ENCODE measurements around the gene PLA2G4C. TPM values are rescaled to one million over a fixed set of nuclear protein-coding genes. Genes with fewer than 3 reads are reported as not detected.

The PLA2G4C gene
- total RNA-seq, 1 donor from 2014 or later, result 1.1 TPM

DNA sequence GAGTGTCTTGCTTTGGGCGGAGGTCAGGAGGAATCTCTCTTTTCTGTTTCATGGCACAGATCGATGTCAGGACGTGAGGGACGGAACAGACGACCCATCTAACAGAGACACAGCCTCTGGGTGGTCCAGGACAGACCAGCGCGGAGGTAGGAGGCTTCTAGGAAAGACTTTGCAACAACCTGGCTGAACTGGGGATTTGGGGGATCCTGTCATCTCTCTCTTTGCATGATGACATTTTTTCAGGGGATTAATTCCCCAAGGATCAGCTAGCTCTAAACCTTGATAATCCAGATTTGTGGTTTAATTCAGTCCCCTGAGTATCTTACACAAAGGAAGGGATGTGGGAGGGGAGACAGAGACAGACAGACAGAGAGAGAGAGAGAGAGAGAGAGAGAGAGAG, 81.2 kb downstream of the PLA2G4C start:
- DNase-seq (ENCODE audit: low read depth) (no peak), FAIRE-seq (no peak)
- TF ChIP-seq, protein P1, sequence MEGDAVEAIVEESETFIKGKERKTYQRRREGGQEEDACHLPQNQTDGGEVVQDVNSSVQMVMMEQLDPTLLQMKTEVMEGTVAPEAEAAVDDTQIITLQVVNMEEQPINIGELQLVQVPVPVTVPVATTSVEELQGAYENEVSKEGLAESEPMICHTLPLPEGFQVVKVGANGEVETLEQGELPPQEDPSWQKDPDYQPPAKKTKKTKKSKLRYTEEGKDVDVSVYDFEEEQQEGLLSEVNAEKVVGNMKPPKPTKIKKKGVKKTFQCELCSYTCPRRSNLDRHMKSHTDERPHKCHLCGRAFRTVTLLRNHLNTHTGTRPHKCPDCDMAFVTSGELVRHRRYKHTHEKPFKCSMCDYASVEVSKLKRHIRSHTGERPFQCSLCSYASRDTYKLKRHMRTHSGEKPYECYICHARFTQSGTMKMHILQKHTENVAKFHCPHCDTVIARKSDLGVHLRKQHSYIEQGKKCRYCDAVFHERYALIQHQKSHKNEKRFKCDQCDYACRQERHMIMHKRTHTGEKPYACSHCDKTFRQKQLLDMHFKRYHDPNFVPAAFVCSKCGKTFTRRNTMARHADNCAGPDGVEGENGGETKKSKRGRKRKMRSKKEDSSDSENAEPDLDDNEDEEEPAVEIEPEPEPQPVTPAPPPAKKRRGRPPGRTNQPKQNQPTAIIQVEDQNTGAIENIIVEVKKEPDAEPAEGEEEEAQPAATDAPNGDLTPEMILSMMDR (IDR thresholded peaks at IDR 0.05; ENCODE audit: insufficient read depth, low read length, severe bottlenecking), result no peak
- no peaks in the 10 kb centered on the region for H3K27me3 ChIP-seq (ENCODE audit: control insufficient read depth, insufficient read depth, low read length)
- no peak overlapping the region for H3K4me3 ChIP-seq (ENCODE audit: low read depth, low read length)
- no peaks in the 10 kb centered on the region for H3K36me3 ChIP-seq (ENCODE audit: control insufficient read depth, insufficient read depth, low read length)

DNA sequence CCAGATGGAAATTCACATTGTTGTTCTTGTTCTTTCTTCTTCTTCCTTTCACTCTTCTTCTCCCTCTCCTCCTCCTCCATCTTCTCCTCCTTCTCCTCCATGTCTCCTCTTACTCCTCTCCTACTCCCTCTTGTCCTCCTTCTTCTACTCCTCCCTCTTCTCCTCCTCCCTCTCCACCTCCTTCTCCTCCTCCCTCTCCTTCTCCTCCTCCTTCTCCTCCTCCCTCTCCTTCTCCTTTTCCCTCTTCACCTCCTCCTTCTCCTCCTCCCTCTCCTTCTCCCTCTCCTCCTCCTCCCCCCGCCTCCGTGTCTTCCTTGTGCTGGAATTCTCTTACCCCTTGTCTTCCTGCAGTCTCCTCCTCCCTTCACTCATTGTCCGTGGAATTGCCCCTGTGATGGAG, 85.1 kb downstream of the PLA2G4C start:
- no peaks in the 10 kb centered on the region for H3K27me3 ChIP-seq (ENCODE audit: control insufficient read depth, insufficient read depth, low read length)
- TF ChIP-seq, protein P1 (IDR thresholded peaks at IDR 0.05; ENCODE audit: insufficient read depth, low read length, severe bottlenecking), result no peak
- no peak overlapping the region for H3K4me3 ChIP-seq (ENCODE audit: low read depth, low read length)
- DNase-seq (ENCODE audit: low read depth) (no peak), FAIRE-seq (no peak)
- no peaks in the 10 kb centered on the region for H3K36me3 ChIP-seq (ENCODE audit: control insufficient read depth, insufficient read depth, low read length)

DNA sequence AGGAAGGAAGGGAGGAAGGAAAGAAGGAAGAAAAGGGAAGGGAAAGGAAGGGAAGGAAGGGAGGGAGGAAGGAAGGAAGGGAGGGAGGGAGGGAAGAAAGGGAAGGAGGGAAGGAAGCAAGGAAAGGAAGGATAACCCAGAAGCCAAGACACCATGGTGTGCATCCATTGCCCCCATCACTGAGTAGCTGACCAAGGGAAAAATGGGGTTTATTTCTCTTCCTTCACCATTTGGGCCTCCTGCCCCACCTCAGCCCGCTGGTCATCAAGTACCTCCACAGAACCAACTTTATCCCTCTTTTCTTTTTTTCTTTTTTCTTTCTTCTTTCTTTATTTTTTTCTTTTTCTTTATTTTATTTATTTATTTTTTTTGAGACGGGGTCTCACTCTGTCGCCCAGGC, 87.1 kb downstream of the PLA2G4C start:
- Histone ChIP-seq H3K36me3 (ENCODE audit: control insufficient read depth, insufficient read depth, low read length) (no peaks in the 10 kb centered on the region), H3K27me3 (ENCODE audit: control insufficient read depth, insufficient read depth, low read length) (no peaks in the 10 kb centered on the region), H3K4me3 (ENCODE audit: low read depth, low read length) (no peak overlapping the region)
- TF ChIP-seq, protein P1 (IDR thresholded peaks at IDR 0.05; ENCODE audit: insufficient read depth, low read length, severe bottlenecking), result no peak
- DNase-seq (ENCODE audit: low read depth) (no peak), FAIRE-seq (no peak)

DNA sequence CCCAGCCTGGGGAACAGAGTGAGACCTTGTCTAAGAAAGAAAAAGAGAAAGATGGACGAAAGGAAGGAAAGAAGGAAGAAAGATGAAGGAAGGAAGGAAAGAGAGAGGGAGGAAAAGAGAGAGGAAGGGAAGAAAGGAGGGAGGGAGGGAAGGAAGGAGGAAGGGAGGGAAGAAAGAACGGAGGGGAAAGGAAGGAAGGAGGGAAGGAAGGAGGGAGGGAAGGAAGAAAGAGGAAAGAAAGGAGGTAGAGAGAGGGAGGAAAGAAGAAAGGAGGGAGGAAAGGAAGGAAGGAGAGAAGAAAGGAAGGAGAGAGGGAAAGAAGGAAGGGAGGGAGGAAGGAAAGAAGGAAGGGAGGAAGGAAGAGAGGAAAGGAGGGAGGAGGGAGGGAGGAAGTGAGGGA, 87.6 kb downstream of the PLA2G4C start:
- DNase-seq (ENCODE audit: low read depth) (no peak), FAIRE-seq (no peak)
- no peak overlapping the region for H3K4me3 ChIP-seq (ENCODE audit: low read depth, low read length)
- TF ChIP-seq, protein P1 (IDR thresholded peaks at IDR 0.05; ENCODE audit: insufficient read depth, low read length, severe bottlenecking), result no peak
- H3K36me3 ChIP-seq (ENCODE audit: control insufficient read depth, insufficient read depth, low read length), result no peaks in the 10 kb centered on the region
- no peaks in the 10 kb centered on the region for H3K27me3 ChIP-seq (ENCODE audit: control insufficient read depth, insufficient read depth, low read length)

DNA sequence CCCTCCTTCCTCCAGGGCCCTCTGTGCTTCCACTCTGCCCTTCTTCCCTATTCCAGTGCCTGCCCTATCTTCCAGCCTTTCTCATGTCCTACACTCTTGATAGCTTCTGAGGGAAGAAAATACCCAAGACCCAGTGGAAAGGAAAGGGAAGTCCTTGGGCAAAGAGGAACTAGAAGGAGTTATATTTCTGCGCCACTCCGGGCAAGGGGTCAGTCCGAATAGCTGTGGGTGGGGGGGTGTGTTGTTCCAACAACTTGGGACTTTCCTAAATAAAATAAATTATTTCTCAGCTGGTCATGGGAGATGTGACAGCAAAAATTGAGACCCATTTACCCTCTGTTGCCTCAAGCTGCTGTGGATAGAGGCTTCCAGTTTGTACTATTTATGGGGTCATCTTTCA, 89.9 kb downstream of the PLA2G4C start:
- Histone ChIP-seq H3K27me3 (ENCODE audit: control insufficient read depth, insufficient read depth, low read length) (no peaks in the 10 kb centered on the region), H3K4me3 (ENCODE audit: low read depth, low read length) (no peak overlapping the region), H3K36me3 (ENCODE audit: control insufficient read depth, insufficient read depth, low read length) (no peaks in the 10 kb centered on the region)
- DNase-seq (ENCODE audit: low read depth) (no peak), FAIRE-seq (no peak)
- TF ChIP-seq, protein P1 (IDR thresholded peaks at IDR 0.05; ENCODE audit: insufficient read depth, low read length, severe bottlenecking), result no peak

DNA sequence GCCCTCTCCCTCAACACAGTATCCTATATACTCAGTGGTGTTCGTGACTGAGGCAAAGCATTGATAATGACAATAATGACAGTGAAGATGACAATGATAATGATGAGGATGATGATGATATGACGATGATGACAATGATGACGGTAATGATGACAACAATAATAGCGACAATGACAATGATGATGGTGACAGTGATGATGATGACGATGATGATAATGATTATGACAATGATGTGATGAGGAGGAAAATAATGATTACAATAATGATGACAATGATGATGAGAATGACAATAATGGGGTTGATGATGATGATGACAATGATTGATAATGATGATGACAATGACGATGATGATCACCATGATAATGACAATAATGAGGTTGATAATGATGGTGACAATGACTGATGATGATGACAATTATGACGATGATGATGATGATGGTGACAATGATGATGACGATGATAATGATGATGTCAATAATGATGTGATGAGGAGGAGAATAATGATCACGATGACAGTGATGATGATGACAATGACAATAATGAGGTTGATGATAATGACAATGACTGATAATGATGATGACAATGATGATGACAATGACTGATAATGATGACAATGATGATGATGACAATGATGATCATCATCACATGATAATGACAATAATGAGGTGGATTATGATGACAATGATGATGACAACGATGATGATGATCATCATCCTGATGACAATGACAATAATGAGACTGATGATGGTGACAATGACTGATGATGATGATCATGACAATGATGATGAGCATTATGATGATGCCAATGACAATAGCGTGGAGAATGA, 99.5 kb downstream of the PLA2G4C start:
- TF ChIP-seq, protein P1 (IDR thresholded peaks at IDR 0.05; ENCODE audit: insufficient read depth, low read length, severe bottlenecking), result no peak
- H3K36me3 ChIP-seq (ENCODE audit: control insufficient read depth, insufficient read depth, low read length), result no peaks in the 10 kb centered on the region
- DNase-seq (ENCODE audit: low read depth), result no peak
- H3K4me3 ChIP-seq (ENCODE audit: low read depth, low read length), result no peak overlapping the region
- H3K27me3 ChIP-seq (ENCODE audit: control insufficient read depth, insufficient read depth, low read length), result no peaks in the 10 kb centered on the region
- no peak for FAIRE-seq
